Right forelimb (tissue), 1 donor: Measurements from ENCODE around the gene TEAD3.
"Not testable (repeated sequence)": the region's sequence is repeated elsewhere in the genome, so short reads cannot be mapped to it uniquely, and the experiment has no call there.

Experiments
- DNase-seq: peaks from one replicate; pipeline ENCODE4 v3.0.0-alpha.2; 2018

TEAD3 gene

GRCh38 chr6:35445691-35446090 is 51.2 kb downstream of the TEAD3 start:
- no peak for DNase-seq

- no peak for DNase-seq
Measured at GRCh38 chr6:35443341-35444030, 53.4 kb downstream of the TEAD3 start.

GRCh38 chr6:35442693-35443092 is 54.2 kb downstream of the TEAD3 start:
- DNase-seq: no peak

- no peak for DNase-seq
Measured at GRCh38 chr6:35441642-35442041, 55.2 kb downstream of the TEAD3 start.

GRCh38 chr6:35441205-35441604 is 55.7 kb downstream of the TEAD3 start:
- no peak for DNase-seq

- DNase-seq: no peak
Measured at GRCh38 chr6:35439308-35439707, 57.6 kb downstream of the TEAD3 start.

GRCh38 chr6:35438378-35439065 is 58.4 kb downstream of the TEAD3 start:
- DNase-seq: not testable (repeated sequence)

- DNase-seq: no peak
Measured at GRCh38 chr6:35436071-35436857, 60.6 kb downstream of the TEAD3 start.

- DNase-seq: no peak
Measured at GRCh38 chr6:35435074-35435837, 61.6 kb downstream of the TEAD3 start.

GRCh38 chr6:35432702-35433101 is 64.2 kb downstream of the TEAD3 start:
- DNase-seq: not testable (repeated sequence)

GRCh38 chr6:35432291-35432690 is 64.6 kb downstream of the TEAD3 start:
- no peak for DNase-seq

- DNase-seq: no peak
Measured at GRCh38 chr6:35429463-35429862, 67.4 kb downstream of the TEAD3 start.

GRCh38 chr6:35428421-35429149 is 68.3 kb downstream of the TEAD3 start:
- DNase-seq: no peak

- no peak for DNase-seq
Measured at GRCh38 chr6:35427851-35428321, 69.0 kb downstream of the TEAD3 start.

- DNase-seq: no peak
Measured at GRCh38 chr6:35427435-35427834, 69.4 kb downstream of the TEAD3 start.

GRCh38 chr6:35426074-35426473 is 70.8 kb downstream of the TEAD3 start:
- no peak for DNase-seq

- no peak for DNase-seq
Measured at GRCh38 chr6:35425284-35425683, 71.6 kb downstream of the TEAD3 start.
